MM.1S (cell line): ENCODE results near the gene GDNF.

Experiments
- CTCF ChIP-seq: fragments of 300-600 bp; sonication (generic); IDR thresholded peaks from 2 replicates; pipeline ENCODE4 v1.5.1; 2016; ENCODE audit warnings: antibody characterized with exemption, low read length, mixed read lengths
- EZH2 ChIP-seq: fragments of 300-600 bp; sonication (generic); optimal IDR thresholded peaks from 2 replicates; pipeline ENCODE3; 2017; ENCODE audit warnings: low read depth, mild to moderate bottlenecking, antibody characterized with exemption, low read length, mixed read lengths

DNA sequence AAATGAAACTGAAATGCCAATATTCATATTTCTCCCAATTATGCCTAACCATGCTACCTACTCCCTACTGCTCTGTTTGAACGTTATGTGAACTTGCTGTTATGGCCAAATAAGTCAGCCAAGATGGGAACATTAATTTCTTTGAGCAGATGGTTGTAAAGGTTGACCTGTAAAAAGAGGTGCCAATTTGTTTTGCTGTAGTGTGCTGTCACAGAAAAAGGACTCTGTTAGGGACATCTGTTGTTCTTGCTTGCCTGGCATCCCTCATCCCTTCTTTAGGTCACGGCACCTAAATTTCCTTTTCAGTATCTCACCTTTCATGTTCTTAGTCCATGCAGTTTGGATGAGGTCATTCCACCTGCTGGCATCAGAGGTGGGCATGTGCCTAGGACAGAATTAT, 35.4 kb downstream of the GDNF start:
- TF ChIP-seq CTCF = no peak
- no peak for TF ChIP-seq EZH2
